ENCODE results near the gene CERS4. TPM values are rescaled to one million over a fixed set of nuclear protein-coding genes. Genes with fewer than 3 reads are reported as not detected.
A peak's percentile ranks its signal among the peaks of the same experiment; 100 is the strongest.

CERS4 gene
- total and polyA plus RNA-seq, 5 donors, result 10.2 to 20.9 (median 17.7) TPM

- H3K4me3 ChIP-seq (ENCODE audit: low read length), result peak overlapping the region; percentile 47
- H3K9me3 ChIP-seq (ENCODE audit: control insufficient read depth, low read length), result no peaks in the 10 kb centered on the region
- 64% methylated on average over 17 of the region's 17 CpGs for WGBS
- no peak overlapping the region for H3K27ac ChIP-seq (ENCODE audit: low read length)
- DNase-seq (peak in 1 of 3 donors; percentile 48), ATAC-seq (no peak)
- no peaks in the 10 kb centered on the region for H3K27me3 ChIP-seq (ENCODE audit: control insufficient read depth, insufficient read depth)
- intact Hi-C loops (cut with DNase I), result no loop called here
- peaks cover 2% of the 10 kb centered on the region for H3K4me1 ChIP-seq (ENCODE audit: control insufficient read depth, insufficient read depth, low read length)
Measured at GRCh38 chr19:8308891-8309291, 99.7 kb downstream of the CERS4 start.

- 94% methylated on average over 17 of the region's 17 CpGs for WGBS
- peaks cover 2% of the 10 kb centered on the region for H3K4me1 ChIP-seq (ENCODE audit: control insufficient read depth, insufficient read depth, low read length)
- no peaks in the 10 kb centered on the region for H3K9me3 ChIP-seq (ENCODE audit: control insufficient read depth, low read length)
- no peak for ATAC-seq
- peak in 1 of 3 donors; percentile 22 for DNase-seq
- H3K4me3 ChIP-seq (ENCODE audit: low read length), result no peak overlapping the region
- no peaks in the 10 kb centered on the region for H3K27me3 ChIP-seq (ENCODE audit: control insufficient read depth, insufficient read depth)
- intact Hi-C loops (cut with DNase I), result no loop called here
- H3K27ac ChIP-seq (ENCODE audit: low read length), result no peak overlapping the region
Measured at GRCh38 chr19:8310342-8311055, 101.3 kb downstream of the CERS4 start.

- DNase-seq (peak in 1 of 3 donors; percentile 74), ATAC-seq (peak in 1 of 2 donors; percentile 26)
- no peaks in the 10 kb centered on the region for H3K4me1 ChIP-seq (ENCODE audit: control insufficient read depth, insufficient read depth, low read length)
- H3K27ac ChIP-seq (ENCODE audit: low read length), result peak overlapping the region; percentile 30
- WGBS, result 67% methylated on average over 16 of the region's 16 CpGs
- no peaks in the 10 kb centered on the region for H3K27me3 ChIP-seq (ENCODE audit: control insufficient read depth, insufficient read depth)
- intact Hi-C loops (cut with DNase I), result no loop called here
- H3K9me3 ChIP-seq (ENCODE audit: control insufficient read depth, low read length), result no peaks in the 10 kb centered on the region
- no peak overlapping the region for H3K4me3 ChIP-seq (ENCODE audit: low read length)
Measured at GRCh38 chr19:8311461-8312260, 102.5 kb downstream of the CERS4 start.

Other genes starting within 250 kb of the CERS4 start
- 10 to 100 TPM; 55.4 to 67.5 (median 64.6) TPM for gene ELAVL1, start 203.7 kb upstream of the CERS4 start, total RNA-seq
- gene ELAVL1, start 203.7 kb upstream of the CERS4 start, polyA plus RNA-seq, result 28.4 TPM
- gene CCL25, start 156.6 kb upstream of the CERS4 start, total RNA-seq, result not detected
- gene CCL25, start 156.6 kb upstream of the CERS4 start, polyA plus RNA-seq, result not detected
- gene FBN3, start 59.8 kb upstream of the CERS4 start, total RNA-seq, result not detected
- not detected for gene FBN3, start 59.8 kb upstream of the CERS4 start, polyA plus RNA-seq
- gene CD320, start 99.0 kb downstream of the CERS4 start, total RNA-seq, result 10 to 100 TPM; 28.9 to 37.4 (median 32.6) TPM
- 44.0 TPM for gene CD320, start 99.0 kb downstream of the CERS4 start, polyA plus RNA-seq
- gene NDUFA7, start 112.0 kb downstream of the CERS4 start, total RNA-seq, result 10 to 100 TPM; 64.4 to 90.4 (median 74.0) TPM
- 268 TPM for gene NDUFA7, start 112.0 kb downstream of the CERS4 start, polyA plus RNA-seq
- gene RPS28, start 112.1 kb downstream of the CERS4 start, total RNA-seq, result 1,000 to 10,000 TPM in 2 of 4 donors, 100 to 1,000 TPM in 2; 887 to 1,230 (median 1,019) TPM
- gene RPS28, start 112.1 kb downstream of the CERS4 start, polyA plus RNA-seq, result 621 TPM
- gene KANK3, start 133.9 kb downstream of the CERS4 start, total RNA-seq, result 10 to 100 TPM; 10.1 to 14.0 (median 13.2) TPM
- gene KANK3, start 133.9 kb downstream of the CERS4 start, polyA plus RNA-seq, result 12.5 TPM
- 10 to 100 TPM in 1 of 4 donors, 1 to 10 TPM in 3; 5.9 to 89.3 (median 7.8) TPM for gene ANGPTL4, start 154.8 kb downstream of the CERS4 start, total RNA-seq
- gene ANGPTL4, start 154.8 kb downstream of the CERS4 start, polyA plus RNA-seq, result 24.1 TPM
- gene RAB11B, start 181.0 kb downstream of the CERS4 start, total RNA-seq, result 100 to 1,000 TPM; 145 to 201 (median 158) TPM
- gene RAB11B, start 181.0 kb downstream of the CERS4 start, polyA plus RNA-seq, result 157 TPM
- gene MARCHF2, start 203.9 kb downstream of the CERS4 start, total RNA-seq, result 100 to 1,000 TPM in 3 of 4 donors, 10 to 100 TPM in 1; 94.2 to 106 (median 104) TPM
- 107 TPM for gene MARCHF2, start 203.9 kb downstream of the CERS4 start, polyA plus RNA-seq
- gene HNRNPM, start 235.6 kb downstream of the CERS4 start, total RNA-seq, result 100 to 1,000 TPM; 106 to 128 (median 120) TPM
- 67.9 TPM for gene HNRNPM, start 235.6 kb downstream of the CERS4 start, polyA plus RNA-seq

All from right cardiac atrium (tissue), 5 donors.